Stimulated activated naive CD4-positive, alpha-beta T cell treated with Interleukin-2 at 50 U/mL for 16 hours (primary cell): Measurements from ENCODE around the gene WIPI1.
"Not testable (repeated sequence)": the region's sequence is repeated elsewhere in the genome, so short reads cannot be mapped to it uniquely, and the experiment has no call there.

Source experiments
- DNase-seq: peaks from one replicate; lab custom pipeline; 2025; lab: John Stamatoyannopoulos, UW

The WIPI1 gene, protein sequence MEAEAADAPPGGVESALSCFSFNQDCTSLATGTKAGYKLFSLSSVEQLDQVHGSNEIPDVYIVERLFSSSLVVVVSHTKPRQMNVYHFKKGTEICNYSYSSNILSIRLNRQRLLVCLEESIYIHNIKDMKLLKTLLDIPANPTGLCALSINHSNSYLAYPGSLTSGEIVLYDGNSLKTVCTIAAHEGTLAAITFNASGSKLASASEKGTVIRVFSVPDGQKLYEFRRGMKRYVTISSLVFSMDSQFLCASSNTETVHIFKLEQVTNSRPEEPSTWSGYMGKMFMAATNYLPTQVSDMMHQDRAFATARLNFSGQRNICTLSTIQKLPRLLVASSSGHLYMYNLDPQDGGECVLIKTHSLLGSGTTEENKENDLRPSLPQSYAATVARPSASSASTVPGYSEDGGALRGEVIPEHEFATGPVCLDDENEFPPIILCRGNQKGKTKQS

DNA sequence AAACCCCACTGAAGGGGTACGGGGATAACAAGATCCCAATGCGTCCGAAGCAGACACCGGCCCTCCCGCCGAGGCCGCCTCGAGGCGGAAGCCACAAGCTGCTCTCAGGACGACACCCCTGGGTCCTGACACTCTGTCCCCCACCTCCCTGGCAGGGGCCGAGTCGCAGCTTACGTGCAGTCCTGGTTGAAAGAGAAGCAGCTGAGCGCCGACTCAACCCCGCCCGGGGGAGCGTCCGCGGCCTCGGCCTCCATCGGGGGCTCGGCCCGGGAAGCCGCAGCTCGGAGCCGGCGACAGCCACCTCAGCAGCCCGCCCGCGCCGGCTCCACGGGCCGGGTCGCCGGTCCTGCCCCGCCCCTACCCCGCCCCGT, at the start of gene WIPI1:
TSS of gene WIPI1 (minus strand) at position 329 of the 371 bp plus-strand sequence. CDS start at position 254, 75 bp downstream.
- no peak for DNase-seq

DNA sequence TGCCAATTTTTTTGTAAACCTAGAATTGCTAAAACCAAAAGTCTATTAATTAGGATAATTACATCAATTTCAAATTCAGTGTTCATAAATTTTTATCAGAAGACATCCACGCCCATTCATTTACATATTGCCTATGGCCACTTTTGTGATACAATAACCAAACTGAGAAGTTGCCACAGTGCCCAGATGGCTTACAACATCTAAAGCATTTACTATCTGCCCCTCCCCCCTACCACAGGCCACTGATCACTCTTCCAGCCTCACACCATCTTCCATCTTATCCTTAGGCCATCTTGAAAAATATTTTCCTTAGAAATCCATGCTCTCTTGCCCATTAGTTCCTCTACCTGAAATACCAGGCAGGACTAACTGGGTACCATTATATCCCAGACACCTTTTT, 48.7 kb upstream of the WIPI1 start:
- DNase-seq, result no peak

DNA sequence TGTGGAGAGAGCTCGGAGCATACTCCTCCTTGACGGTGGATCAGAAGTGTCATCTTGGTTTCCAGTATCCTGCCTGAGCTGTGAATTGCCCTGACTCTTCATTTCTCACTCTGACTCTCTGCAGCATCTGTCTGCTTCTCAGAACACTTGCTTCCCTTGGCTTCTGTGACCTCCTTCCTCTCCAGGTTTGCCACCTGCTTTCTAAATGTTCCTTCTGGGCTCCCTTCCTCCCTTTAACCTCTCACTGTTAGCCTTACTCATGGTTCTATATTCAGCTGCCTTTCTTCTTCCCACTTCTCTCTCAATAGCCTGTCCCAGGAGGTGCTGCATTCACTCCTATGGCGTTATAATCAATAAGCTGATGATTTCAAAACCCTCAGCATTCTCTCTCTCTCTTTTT, 43.8 kb upstream of the WIPI1 start:
- DNase-seq, result no peak

DNA sequence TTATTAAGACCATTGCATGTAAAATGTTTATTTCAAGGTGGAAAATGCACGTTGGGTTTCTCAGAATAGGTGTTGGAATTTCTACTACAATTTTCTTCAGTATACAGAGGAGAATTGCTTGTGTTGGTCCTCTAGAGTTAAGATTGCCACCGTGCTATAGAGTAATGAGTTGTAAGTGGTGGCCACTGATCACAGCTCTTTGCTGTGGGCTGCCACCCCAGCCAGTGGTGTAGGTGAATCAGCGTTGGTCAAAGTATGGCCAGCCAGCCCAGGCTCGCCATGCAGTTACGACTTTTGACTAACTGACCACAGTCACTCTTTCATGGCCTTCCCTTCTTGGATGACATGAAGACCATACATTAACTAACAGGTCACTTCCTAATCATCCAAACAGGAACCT, 42.3 kb upstream of the WIPI1 start:
- DNase-seq, result no peak

DNA sequence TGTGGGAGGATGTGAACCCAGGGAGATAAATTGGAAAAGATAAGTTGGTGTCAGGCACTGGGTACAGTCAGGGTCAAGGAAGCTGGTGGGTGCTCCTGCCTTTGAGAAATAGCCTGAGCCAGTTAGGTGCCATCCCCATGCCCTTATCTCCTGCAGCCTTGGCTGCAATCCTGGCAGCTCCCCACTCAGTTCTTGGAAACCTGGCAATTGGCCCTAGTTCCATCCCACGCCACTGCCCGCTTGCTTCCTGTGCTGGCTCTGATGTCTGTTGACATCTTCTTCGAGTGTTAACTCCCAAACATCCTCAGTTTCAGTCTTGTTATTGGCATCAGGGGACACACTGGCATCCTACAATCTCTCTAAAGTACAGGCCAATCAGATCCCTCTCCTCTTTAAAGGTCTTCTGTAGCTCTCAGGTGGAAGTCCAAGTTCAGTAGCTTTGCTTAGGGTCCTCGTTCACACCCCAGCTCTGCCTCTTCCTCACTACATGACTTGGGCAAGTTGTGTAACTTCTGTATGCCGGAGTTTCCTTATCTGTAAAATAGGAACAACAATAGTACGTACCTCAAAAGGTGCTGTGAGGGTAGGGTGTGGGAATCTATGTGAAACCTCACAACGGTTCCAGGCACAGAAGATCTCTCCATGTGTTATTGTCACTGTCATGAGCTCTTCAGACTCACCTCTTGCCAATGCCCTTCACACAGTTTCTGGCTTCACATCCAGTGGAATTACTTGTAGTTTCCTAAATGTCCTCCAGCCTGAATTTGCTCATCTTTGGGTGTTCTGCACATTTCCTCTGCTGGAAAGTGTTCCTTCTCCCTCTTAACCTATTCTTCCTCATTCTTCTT, 41.4 kb upstream of the WIPI1 start:
- no peak for DNase-seq

DNA sequence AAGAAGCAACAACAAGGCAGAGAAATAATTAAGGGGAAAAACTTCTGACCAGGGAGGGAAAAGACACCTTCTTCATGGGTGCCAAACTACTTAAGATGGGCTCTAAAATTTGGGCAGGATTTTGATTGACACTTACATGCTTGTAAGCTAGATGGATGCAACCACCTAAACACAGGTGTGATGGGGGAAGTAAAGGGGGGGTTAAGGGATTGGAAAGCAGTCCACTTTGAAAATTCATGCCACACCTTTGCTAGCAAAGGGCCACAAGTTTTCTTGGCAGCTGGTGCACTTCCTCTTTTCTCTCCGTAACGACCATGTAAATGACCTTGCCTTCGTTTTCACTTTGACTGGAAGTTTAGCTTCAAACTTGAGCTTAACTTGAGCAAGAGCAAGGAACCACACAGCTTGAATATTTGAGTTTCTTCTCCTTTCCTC, 40.6 kb upstream of the WIPI1 start:
- DNase-seq, result no peak

DNA sequence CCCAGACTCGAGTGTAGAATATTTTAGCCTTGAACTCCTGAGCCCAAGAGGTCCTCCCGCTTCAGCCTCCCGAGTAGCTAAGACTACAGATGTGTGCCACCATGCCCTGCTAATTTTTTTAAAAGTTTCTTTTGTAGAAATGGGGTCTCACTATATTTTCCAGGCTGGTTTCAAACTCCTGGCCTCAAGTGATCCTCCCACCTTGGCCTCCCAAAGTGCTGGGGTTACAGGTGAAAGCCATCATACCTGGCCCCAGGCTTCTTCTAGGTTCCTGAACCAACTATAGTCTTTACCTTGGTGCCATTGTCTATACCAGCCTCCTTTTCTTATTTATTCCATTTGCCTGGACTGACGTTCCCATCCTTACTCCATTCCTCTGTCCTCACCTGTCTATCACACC, 37.8 kb upstream of the WIPI1 start:
- DNase-seq, result no peak

DNA sequence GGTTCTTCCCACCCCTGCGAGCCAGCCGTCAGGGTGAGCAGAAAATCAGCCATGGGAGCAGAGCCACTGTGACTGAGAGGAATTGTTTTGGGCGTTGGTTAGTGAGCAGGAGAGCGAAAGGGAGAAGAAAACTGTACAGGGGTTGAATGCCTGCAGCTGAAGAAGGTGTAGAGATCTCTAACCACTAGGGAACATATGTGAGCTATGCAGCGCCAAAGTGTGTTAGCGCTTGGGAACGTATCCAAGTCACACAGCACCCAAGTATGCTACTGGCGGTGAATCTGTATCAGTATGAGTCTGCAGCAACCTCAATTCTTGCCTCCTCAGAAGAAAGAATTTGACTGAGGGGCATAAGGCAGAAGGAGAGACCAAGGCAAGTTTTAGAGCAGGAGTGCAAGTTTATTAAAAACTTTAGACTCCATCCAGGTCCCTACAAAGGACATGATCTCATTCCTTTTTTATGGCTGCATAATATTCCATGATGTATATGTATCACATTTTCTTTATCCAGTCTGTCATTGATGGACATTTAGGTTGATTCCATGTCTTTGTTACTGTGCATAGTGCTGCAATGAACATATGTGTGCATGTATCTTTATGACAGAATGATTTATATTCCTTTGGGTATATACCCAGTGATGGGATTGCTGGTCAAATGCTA, 35.2 kb upstream of the WIPI1 start:
- not testable (repeated sequence) for DNase-seq

DNA sequence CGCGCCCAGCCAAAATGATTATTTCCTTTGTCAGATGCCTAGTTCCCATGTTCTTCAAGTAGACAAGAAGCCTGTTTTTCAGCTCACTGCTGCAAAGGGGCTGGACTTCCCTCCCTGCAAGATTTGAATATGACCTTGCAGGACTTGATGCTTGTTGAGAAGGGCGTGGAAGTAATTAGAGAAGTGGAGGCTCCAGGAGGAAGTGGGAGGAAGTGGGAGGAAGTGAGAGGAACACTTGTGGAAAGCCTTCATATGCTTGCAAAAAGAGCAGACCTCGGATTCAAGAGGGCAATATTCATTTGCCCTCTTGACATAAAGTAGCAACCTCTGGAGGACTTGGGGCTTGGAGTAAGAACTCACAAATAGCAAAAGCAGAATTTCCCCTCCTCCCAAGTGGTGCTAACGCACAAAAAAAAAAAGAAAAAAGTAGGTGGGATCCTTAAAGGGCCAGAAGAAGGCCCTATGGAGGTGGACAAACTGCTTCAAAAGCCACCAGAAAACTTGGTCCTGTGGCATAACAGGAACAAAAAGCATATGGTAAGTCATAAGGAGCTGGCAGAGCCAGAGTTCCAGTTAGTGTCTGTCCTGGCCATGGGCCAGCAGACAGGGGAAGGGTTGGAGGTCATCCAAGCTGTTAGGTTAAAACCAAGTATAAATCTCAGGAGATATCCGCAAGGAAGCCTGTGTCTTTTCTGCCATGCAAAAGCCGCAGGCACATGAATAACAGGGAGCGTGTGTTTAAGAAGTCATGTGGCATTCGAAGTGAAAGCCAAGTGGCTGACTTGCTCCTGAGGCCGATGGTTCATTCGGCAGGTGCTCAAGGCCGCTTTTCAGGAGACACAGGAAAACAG, 34.3 kb upstream of the WIPI1 start:
- no peak for DNase-seq

DNA sequence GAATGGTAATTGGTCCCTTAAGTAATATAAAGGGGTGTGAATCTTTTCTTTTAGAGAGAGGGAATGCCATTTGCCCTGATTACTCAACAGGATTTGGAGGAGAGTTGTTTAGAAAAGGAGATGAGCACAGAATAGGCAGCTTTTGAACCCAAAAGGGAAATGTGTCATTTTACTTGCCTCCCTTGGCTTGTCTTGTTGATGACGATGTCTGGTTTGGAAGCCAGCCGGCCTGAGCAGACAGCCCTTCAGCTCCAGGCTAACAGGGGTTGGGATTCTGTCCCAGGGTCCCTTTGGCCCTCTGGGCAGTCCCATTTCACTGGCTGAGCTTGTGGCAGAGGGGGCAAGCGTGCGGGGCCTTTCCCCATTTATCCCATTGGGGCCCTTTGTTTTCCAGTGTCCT, 32.6 kb upstream of the WIPI1 start:
- DNase-seq, result no peak

DNA sequence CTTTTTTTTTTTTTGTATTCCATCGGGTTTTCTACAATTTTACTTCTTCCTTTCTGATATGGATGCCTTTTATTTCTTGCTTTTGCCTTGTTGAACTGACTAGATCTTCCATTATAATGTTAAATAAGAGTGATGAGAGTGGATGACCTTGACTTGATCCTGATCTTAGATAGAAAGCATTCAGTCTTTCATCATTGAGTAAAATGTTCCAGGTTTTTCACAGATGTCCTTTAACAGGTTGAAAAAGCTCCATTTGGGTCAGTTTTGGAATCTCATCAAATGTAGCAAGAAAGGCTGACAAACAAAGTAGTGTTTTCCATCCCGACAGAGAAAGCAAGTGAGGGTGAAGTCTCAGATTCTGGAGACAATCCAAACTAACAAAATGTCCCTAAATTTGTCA, 27.2 kb upstream of the WIPI1 start:
- no peak for DNase-seq

DNA sequence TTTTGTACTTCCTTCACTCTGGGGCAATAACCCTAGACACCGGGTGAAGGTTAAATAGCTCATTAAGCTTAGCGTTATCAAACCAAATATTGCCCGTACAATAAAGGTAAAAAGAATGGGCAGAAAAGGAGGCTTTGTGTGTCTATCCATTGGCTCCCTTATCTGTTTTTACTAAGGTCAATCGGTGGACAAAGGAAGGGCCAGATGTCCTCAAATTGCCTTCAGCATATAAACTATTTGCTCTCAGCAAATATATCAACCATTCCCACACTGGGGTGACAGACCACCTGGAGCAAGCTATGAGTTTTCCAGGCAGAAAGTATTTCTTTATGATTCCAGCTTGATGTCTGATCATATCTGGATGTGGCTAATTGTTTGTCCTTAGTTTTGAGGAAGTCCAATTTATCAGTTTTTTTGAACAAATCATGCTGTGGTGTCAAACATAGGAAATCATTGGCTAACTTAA, 25.3 kb upstream of the WIPI1 start:
- no peak for DNase-seq

DNA sequence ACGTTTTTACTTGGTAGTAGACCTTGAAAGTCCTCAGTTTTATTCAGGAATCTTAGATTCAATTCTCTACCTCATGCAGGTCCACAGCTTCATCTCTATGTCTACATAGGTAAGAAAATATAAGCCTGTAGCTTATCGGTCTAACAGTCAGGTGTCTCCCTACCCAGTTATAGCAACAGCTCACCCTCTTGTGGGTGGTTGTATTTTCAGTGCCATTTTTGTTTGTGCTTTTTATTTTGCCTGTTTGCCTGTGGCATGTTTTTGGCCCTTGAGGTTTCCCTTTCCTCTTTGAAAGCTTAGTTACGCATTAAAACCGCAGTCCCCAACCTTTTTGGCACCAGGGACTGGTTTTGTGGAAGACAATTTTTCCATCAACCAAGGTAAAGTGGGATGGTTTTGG, 23.6 kb upstream of the WIPI1 start:
- DNase-seq, result no peak

DNA sequence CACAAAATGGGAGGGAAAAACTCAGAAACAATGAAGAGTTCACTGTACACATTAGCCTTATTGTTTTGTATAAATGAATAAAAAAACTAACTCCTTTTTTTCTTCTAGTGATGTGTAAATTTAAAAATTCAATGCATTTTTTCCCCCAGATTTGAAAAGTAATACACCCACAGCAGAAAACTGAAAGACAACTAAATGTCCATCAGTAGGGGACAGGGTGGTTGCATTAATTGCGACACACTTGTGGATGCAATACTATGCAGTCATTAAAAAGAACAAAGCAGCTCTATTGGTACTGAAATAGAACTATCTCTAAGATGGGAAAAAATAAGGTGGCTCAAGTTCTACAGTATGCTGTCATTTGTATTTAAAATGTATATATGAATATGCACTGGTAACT, 13.7 kb upstream of the WIPI1 start:
- no peak for DNase-seq

DNA sequence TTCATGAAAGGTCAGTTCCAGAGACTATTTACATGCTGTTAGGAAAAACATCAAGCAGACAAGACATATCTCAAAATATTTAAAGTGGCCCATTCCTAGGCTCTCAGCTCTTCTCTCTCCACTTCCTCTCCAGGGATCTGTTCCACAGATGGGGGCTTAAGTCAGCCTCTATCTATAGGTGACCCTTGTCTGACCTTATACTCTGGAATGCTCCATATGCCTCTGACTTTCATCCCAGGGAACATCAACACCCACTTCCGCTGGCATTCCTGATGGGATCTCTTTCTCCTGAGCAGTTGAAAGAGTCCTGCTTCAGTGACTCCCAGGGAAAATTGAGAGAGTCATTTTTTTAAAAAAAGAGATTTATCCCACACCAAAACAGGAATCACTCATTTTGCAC, 11.5 kb upstream of the WIPI1 start:
- no peak for DNase-seq

DNA sequence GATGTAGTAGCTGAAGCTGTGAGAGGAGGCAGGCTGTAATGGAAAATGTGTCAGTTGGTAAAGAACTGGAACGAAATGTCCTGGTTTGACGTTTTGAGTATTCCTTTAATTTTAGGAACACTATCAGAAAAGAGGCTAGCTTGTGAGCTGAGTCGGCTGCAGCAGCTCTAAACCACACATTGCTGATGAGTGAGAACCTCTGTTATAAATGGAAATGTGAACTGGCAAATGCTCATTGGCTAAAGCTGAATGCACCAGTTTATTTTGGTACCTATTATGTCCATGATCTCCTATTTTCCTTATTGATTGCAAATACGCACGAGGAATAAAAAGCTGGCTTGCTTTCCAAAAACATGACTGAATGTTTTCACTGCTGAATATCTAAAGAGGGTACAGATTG, 11.0 kb upstream of the WIPI1 start:
- DNase-seq, result no peak

DNA sequence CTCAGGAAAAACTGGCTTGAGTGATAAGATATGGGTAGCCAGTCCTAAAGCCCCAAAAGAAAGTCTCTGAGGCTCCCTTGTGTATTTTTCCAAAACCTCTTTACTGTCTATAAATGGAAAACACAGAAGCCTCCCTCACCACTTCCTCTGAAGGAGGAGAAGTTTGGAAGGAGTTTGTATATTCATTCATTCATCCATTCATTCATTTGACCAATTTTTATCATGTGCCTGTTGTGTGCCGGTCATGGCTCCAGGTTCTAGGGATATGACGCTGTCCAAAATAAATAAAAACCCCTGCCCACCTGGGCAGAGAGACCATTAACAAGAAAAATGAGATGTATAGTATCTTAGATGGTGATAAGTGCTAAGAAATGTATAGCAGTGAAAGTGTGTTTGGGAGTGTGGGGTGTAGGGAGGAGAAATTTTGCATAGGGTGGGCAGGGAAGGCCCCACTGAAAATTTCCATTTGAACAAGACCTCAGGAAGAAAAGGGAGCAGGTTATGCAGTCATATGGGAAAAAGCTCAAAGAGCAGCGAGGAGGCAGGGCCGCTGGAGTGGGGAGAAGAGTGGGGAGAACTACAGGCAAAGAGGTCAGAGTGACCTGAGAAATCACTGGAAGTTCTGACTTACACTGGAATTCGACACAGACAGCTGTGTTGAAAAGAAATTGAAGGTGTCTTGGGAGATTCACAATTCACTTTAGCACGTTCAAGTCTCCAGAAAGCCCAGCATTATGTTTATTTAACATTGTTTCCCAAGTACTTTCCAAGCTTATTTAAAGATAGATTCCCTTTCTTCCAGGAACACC, 6.1 kb upstream of the WIPI1 start:
- no peak for DNase-seq

DNA sequence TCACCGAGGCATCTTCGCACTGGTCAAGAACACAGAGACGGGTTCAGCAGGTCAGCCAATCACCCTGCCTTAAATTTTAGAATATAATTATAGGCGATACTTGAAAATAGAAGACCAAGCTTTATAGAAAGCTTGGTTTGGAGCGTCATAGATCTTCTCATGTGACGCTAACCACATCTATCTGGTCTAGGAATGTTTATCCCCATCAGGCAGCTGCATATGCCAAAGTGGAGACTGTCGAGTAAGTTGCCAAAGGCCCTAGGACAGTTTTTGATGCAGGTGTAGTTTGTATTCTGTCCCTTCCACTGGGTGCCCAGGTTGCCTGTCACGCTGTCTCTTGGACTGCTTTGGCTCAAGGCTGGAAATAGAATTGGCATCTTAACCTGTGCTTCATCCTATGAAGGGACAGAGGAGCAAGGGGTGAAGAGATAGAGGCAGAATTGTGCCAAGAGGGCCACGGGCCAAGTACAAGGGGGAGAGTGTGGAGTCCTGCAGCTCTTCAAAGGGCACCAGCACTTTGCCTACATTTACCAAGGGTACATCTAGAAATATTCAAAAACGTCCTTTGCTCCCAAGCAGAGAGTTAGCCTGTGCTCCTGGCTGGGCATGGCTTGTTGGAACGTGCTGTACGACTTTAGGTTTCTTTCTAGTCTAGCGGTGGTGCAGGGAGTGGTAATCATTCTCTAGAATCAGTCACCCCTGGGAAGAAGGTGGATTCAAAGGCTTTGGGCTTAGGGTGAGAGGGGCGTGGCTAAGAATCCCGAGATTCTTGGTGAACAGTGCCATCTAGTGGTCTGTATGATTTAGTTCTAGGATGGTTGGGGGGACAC, 5.3 kb upstream of the WIPI1 start:
- DNase-seq, result peak; percentile 59

DNA sequence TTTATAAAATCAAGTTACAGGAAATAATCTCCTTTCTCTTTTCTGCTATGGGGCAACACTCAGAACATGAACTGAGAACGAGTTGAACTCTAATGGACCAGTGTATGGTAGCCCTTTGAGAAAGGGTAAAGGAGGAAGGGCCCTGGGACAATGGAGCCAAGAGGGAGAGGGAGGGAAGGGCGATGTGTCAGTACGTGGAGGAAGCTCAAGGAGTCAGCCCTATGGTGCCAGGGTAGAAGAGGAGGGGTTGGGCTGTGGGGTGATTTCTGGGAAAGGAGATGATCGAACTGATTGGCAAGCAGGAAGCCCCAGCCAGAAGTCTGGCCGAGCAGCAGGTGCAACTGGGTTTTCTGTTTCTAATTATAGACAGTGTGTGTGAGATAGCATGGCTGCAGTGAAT, 4.3 kb upstream of the WIPI1 start:
- peak; percentile 2 for DNase-seq

DNA sequence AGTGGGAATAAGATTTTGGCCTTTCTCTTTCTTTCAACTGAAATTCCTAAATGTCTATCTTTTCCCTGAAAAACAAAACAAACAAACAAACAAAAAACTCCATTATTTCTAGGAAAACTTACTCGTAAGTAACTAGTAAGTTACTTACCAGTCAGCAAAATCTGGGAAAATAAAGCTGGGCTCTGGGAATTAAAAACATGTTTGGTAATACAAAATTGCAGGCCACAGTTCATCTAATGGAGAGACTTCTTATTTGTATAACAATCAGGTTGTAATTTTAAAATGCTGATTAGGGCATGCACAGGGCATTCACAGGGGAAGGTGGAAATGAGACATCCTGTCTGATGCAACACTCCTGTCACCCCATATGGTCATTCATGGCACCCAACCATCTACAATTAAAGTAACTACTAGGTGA, 3.8 kb upstream of the WIPI1 start:
- DNase-seq, result no peak
